ENCODE results near the gene RIMBP3C. TPM values are rescaled to one million over a fixed set of nuclear protein-coding genes. Genes with fewer than 3 reads are reported as not detected.

RIMBP3C gene
- total and polyA plus RNA-seq, 10 of the 15 experiments (the other 5 are each of a cell fraction or from before 2014, with no cell fraction given) = 0.03 to 0.23 (median 0.08) TPM; not detected in 4

DNA sequence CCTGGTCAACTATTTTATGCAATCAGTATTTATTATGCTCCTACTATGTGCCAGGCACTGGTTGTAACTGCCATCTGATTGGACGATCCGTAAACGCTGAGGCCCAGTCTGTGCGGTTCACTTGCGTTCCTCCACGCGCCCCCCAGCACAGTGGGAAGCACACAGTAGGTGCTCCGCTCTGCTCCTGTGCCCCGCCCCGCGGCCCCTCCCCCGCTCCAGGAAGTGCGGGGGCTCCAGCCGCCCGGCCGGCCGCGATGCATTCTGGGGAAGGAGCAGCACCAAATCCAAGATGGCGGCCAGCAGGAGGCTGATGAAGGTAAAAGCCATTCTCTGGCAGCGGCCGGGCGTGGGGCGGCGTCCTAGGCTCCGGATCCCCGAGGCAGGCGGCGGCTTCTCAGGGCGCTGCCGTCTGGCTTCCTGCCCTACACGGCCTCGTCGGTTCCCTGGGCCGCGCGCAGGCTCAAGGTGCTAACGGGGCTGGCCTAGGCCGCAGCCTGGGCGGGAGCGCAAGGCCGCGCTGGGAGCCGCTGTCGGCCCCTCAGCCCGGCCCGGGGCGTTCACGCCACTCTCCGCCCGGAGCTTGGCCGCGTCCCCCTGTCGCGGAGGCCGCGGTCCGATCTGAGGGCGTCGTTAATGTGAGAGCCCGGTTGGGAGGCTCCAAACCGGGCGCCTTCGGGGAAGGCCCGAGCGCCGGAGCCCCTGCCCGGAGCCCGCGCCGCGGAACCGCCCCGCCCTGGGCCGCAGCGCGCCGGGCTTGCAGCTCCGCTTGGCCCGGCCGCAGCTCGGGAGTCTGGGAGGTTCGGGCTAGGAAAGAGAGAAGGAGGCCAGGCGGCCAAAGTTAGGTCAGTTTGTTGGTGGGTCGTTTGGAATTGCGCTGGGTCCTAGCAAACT lies 16.4 kb upstream of the RIMBP3C start, which contains the start of gene UBE2L3 (continued):
- TF ChIP-seq, protein P1, sequence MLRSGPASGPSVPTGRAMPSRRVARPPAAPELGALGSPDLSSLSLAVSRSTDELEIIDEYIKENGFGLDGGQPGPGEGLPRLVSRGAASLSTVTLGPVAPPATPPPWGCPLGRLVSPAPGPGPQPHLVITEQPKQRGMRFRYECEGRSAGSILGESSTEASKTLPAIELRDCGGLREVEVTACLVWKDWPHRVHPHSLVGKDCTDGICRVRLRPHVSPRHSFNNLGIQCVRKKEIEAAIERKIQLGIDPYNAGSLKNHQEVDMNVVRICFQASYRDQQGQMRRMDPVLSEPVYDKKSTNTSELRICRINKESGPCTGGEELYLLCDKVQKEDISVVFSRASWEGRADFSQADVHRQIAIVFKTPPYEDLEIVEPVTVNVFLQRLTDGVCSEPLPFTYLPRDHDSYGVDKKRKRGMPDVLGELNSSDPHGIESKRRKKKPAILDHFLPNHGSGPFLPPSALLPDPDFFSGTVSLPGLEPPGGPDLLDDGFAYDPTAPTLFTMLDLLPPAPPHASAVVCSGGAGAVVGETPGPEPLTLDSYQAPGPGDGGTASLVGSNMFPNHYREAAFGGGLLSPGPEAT (IDR thresholded peaks at IDR 0.05; ENCODE audit: low read depth) = peak; percentile 60; the same call in 1 of the 2 replicates
- TF ChIP-seq NFXL1 (IDR thresholded peaks at IDR 0.05; ENCODE audit: borderline replicate concordance) = no peak
- TF ChIP-seq NR2C2 (IDR thresholded peaks at IDR 0.05; ENCODE audit: borderline replicate concordance, control insufficient read depth, insufficient read length, low read depth) = no peak
- peak; percentile 99; the same call in 1 of the 2 replicates for TF ChIP-seq CHD4 (IDR thresholded peaks at IDR 0.05)
- TF ChIP-seq, protein P2, sequence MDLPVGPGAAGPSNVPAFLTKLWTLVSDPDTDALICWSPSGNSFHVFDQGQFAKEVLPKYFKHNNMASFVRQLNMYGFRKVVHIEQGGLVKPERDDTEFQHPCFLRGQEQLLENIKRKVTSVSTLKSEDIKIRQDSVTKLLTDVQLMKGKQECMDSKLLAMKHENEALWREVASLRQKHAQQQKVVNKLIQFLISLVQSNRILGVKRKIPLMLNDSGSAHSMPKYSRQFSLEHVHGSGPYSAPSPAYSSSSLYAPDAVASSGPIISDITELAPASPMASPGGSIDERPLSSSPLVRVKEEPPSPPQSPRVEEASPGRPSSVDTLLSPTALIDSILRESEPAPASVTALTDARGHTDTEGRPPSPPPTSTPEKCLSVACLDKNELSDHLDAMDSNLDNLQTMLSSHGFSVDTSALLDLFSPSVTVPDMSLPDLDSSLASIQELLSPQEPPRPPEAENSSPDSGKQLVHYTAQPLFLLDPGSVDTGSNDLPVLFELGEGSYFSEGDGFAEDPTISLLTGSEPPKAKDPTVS (IDR thresholded peaks at IDR 0.05; ENCODE audit: low read depth, low read length) = no peak
- peak; percentile 93 for TF ChIP-seq POLR2A (IDR thresholded peaks at IDR 0.05; ENCODE audit: low read depth, low read length)
- no peak for TF ChIP-seq NFIC (IDR thresholded peaks at IDR 0.05; ENCODE audit: low read depth, low read length)
- no peak for TF ChIP-seq JUNB (IDR thresholded peaks at IDR 0.05)
- no peak for TF ChIP-seq ZNF622 (IDR thresholded peaks at IDR 0.05)
- TF ChIP-seq, protein P3, sequence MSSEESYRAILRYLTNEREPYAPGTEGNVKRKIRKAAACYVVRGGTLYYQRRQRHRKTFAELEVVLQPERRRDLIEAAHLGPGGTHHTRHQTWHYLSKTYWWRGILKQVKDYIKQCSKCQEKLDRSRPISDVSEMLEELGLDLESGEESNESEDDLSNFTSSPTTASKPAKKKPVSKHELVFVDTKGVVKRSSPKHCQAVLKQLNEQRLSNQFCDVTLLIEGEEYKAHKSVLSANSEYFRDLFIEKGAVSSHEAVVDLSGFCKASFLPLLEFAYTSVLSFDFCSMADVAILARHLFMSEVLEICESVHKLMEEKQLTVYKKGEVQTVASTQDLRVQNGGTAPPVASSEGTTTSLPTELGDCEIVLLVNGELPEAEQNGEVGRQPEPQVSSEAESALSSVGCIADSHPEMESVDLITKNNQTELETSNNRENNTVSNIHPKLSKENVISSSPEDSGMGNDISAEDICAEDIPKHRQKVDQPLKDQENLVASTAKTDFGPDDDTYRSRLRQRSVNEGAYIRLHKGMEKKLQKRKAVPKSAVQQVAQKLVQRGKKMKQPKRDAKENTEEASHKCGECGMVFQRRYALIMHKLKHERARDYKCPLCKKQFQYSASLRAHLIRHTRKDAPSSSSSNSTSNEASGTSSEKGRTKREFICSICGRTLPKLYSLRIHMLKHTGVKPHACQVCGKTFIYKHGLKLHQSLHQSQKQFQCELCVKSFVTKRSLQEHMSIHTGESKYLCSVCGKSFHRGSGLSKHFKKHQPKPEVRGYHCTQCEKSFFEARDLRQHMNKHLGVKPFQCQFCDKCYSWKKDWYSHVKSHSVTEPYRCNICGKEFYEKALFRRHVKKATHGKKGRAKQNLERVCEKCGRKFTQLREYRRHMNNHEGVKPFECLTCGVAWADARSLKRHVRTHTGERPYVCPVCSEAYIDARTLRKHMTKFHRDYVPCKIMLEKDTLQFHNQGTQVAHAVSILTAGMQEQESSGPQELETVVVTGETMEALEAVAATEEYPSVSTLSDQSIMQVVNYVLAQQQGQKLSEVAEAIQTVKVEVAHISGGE (CRISPR knock-in tag; IDR thresholded peaks at IDR 0.05) = no peak

Data from GM12878 (cell line).